Keratinocyte (primary cell): ENCODE measurements around the gene HES7. TPM values are rescaled to one million over a fixed set of nuclear protein-coding genes. Genes with fewer than 3 reads are reported as not detected.

ENCODE experiments used
- DNase-seq: peaks from one replicate; pipeline ENCODE4 v3.0.0-alpha.2; 2011; ENCODE audit warnings: low read depth, missing footprints, low spot score
- FAIRE-seq: peaks from 2 replicates; lab custom pipeline; 2011; peaks lifted over from hg19 to GRCh38; lab: Jason Lieb, UNC
- H2AFZ ChIP-seq: 2 replicates; pipeline ENCODE4 v1.6.0; 2012; ENCODE audit warnings: low read length, control low read depth, inconsistent platforms; ENCODE audit not compliant: control insufficient read depth
- H3K27ac ChIP-seq: 2 replicates; pipeline ENCODE4 v1.5.1; 2011; ENCODE audit warnings: low read length; ENCODE audit not compliant: control insufficient read depth, insufficient read depth
- H3K27me3 ChIP-seq: 3 replicates; pipeline ENCODE4 v1.6.0; 2011; ENCODE audit warnings: low read length; ENCODE audit not compliant: control insufficient read depth, insufficient read depth; ENCODE audit errors: extremely low read depth
- H3K36me3 ChIP-seq, 2 experiments: 2 replicates in 1 of 2; 3 replicates in 1 of 2; pipeline ENCODE4 v1.5.1; 2011; ENCODE audit warnings: low read length in 2 of 2, mild to moderate bottlenecking in 1 of 2; ENCODE audit not compliant: control insufficient read depth in 2 of 2, insufficient read depth in 2 of 2; ENCODE audit errors: extremely low read depth in 1 of 2
- H3K4me1 ChIP-seq: 3 replicates; pipeline ENCODE4 v1.5.1; 2011; ENCODE audit warnings: low read length; ENCODE audit not compliant: control insufficient read depth, insufficient read depth; ENCODE audit errors: extremely low read depth
- H3K4me2 ChIP-seq: 3 replicates; pipeline ENCODE4 v1.6.0; 2011; ENCODE audit warnings: low read depth, low read length; ENCODE audit not compliant: control insufficient read depth, insufficient read depth; ENCODE audit errors: extremely low read depth
- H3K4me3 ChIP-seq, 3 experiments: fragments of 200-600 bp in 1 of 3; sonication (generic) in 1 of 3; 2 replicates in 2 of 3; 3 replicates in 1 of 3; pipeline ENCODE4 v1.5.1; 2011 to 2016; ENCODE audit warnings: low read length in 3 of 3, mild to moderate bottlenecking in 3 of 3, control low read depth in 2 of 3, inconsistent platforms in 1 of 3, low read depth in 1 of 3, mixed read lengths in 1 of 3, mixed run types in 1 of 3, moderate library complexity in 1 of 3; ENCODE audit not compliant: control insufficient read depth in 2 of 3, insufficient read depth in 2 of 3; ENCODE audit errors: extremely low read depth in 1 of 3
- H3K79me2 ChIP-seq: 2 replicates; pipeline ENCODE4 v1.6.0; 2012; ENCODE audit warnings: low read length; ENCODE audit not compliant: control insufficient read depth, insufficient read depth
- H3K9ac ChIP-seq: 3 replicates; pipeline ENCODE4 v1.6.0; 2011; ENCODE audit warnings: low read length; ENCODE audit not compliant: control insufficient read depth, insufficient read depth; ENCODE audit errors: extremely low read depth
- H3K9me1 ChIP-seq: 3 replicates; pipeline ENCODE4 v1.6.0; 2011; ENCODE audit warnings: low read length; ENCODE audit not compliant: control insufficient read depth, insufficient read depth; ENCODE audit errors: extremely low read depth
- H3K9me3 ChIP-seq: 2 replicates; pipeline ENCODE4 v1.5.1; 2012; ENCODE audit warnings: low read depth, low read length; ENCODE audit not compliant: control insufficient read depth
- H4K20me1 ChIP-seq: 3 replicates; pipeline ENCODE4 v1.6.0; 2011; ENCODE audit warnings: low read length; ENCODE audit not compliant: control insufficient read depth, insufficient read depth; ENCODE audit errors: extremely low read depth
- EZH2 ChIP-seq: IDR thresholded peaks from one replicate; pipeline ENCODE4 v1.6.1; 2012; ENCODE audit warnings: inconsistent platforms, mild to moderate bottlenecking, low read length, moderate library complexity
- dilution Hi-C: fragments of 300-500 bp; cut with MboI; formaldehyde crosslinking; loops from one replicate; pipeline ENCODE4 v1.7.0; 2020; ENCODE audit warnings: low sequenced_read_pairs; ENCODE audit not compliant: extremely low pct_ligation_motif_present
- polyA plus RNA-seq, 5 experiments: library from polyadenylated mRNA; depleted of rRNA in 3 of 5; stranded (reverse) in 3 of 5; stranded (forward) in 1 of 5; unstranded in 1 of 5; fragments of >200 nt; gene quantifications; 1 replicate in 1 of 5; 2 replicates in 3 of 5; 3 replicates in 1 of 5; pipeline versions ENCODE4 v1.2.1 to v1.2.3, GENCODE V29; 2011 to 2012; ENCODE audit warnings: missing spikeins in 2 of 5, low read depth in 1 of 5, low replicate concordance in 1 of 5
- TF ChIP-seq, protein P1 (sequence below), 3 experiments: IDR thresholded peaks in 1 of 3; conservative IDR thresholded peaks in 1 of 3; optimal IDR thresholded peaks in 1 of 3; 2 replicates in 2 of 3; 3 replicates in 1 of 3; pipeline versions ENCODE3 to v1.5.1; 2011; ENCODE audit warnings: low read length in 3 of 3, mild to moderate bottlenecking in 3 of 3, moderate library complexity in 2 of 3, control low read depth in 1 of 3, inconsistent platforms in 1 of 3; ENCODE audit not compliant: insufficient read depth in 2 of 3; ENCODE audit errors: extremely low read depth in 1 of 3

Gene HES7
- polyA plus RNA-seq, 1 donor (not counting 4 experiments of a cell fraction or from before 2014, with no cell fraction given) = 0.33 TPM

DNA sequence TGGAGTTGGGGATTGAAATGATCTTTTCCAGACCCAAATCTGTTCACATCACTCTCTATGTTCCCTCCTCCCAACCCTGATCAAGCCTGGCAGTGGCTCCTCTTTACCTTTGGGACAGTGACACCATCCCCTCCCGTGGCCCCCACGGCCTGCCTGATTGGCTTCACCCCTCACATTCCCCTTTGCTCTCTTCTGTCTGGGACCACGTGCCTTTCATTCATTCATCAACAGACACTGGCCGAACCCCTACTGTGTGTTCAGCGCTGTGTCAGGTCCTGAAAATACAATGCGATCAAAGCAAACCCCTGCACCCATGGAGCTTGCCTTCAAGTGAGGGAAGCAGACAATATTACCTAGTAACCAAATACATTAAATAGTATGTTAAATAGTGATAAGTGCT is 34.2 kb downstream of the HES7 start:
- no peak overlapping the region for H3K4me3 ChIP-seq
- no peaks in the 10 kb centered on the region for H3K79me2 ChIP-seq
- H3K27me3 ChIP-seq = peaks cover 18% of the 10 kb centered on the region
- dilution Hi-C loops = no loop called here
- no peak overlapping the region for H3K9ac ChIP-seq
- H3K4me2 ChIP-seq = no peak overlapping the region
- DNase-seq (no peak), FAIRE-seq (no peak)
- no peaks in the 10 kb centered on the region for H3K9me3 ChIP-seq
- no peaks in the 10 kb centered on the region for H4K20me1 ChIP-seq
- no peak overlapping the region for H2AFZ ChIP-seq
- TF ChIP-seq, protein P1, sequence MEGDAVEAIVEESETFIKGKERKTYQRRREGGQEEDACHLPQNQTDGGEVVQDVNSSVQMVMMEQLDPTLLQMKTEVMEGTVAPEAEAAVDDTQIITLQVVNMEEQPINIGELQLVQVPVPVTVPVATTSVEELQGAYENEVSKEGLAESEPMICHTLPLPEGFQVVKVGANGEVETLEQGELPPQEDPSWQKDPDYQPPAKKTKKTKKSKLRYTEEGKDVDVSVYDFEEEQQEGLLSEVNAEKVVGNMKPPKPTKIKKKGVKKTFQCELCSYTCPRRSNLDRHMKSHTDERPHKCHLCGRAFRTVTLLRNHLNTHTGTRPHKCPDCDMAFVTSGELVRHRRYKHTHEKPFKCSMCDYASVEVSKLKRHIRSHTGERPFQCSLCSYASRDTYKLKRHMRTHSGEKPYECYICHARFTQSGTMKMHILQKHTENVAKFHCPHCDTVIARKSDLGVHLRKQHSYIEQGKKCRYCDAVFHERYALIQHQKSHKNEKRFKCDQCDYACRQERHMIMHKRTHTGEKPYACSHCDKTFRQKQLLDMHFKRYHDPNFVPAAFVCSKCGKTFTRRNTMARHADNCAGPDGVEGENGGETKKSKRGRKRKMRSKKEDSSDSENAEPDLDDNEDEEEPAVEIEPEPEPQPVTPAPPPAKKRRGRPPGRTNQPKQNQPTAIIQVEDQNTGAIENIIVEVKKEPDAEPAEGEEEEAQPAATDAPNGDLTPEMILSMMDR (optimal IDR thresholded peaks at IDR 0.05 in 1 of 3, IDR thresholded peaks at IDR 0.05 in 1 of 3, conservative IDR thresholded peaks at IDR 0.05 in 1 of 3; ENCODE audit: extremely low read depth in 1 of 3, insufficient read depth in 2 of 3, low read length in 3 of 3) = no peak
- no peak for TF ChIP-seq EZH2
- H3K36me3 ChIP-seq = no peaks in the 10 kb centered on the region
- H3K27ac ChIP-seq = no peak overlapping the region
- H3K4me1 ChIP-seq = peaks cover 2% of the 10 kb centered on the region
- H3K9me1 ChIP-seq = no peaks in the 10 kb centered on the region

DNA sequence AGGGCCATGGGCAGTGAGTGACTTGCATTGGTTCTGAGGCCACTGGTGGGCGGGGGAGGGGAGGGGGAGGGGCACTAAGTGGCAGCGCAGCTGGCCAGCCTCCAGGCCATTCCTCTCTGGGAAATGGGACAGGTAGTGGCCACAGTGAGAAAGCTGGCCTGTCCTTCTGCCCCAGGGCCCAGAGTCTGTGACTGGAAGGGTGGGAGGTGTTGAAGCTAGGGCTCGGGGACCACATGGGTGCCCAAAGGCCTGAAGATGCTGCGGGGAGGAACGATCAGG is 36.0 kb downstream of the HES7 start:
- Histone ChIP-seq H3K27ac (no peak overlapping the region), H3K79me2 (no peaks in the 10 kb centered on the region), H3K4me2 (no peak overlapping the region), H3K36me3 (no peaks in the 10 kb centered on the region), H3K9ac (no peak overlapping the region), H3K9me1 (no peaks in the 10 kb centered on the region), H3K4me1 (peaks cover 2% of the 10 kb centered on the region), H2AFZ (no peak overlapping the region), H3K4me3 (no peak overlapping the region), H3K27me3 (peaks cover 18% of the 10 kb centered on the region), H3K9me3 (no peaks in the 10 kb centered on the region), H4K20me1 (no peaks in the 10 kb centered on the region)
- dilution Hi-C loops = no loop called here
- DNase-seq (no peak), FAIRE-seq (no peak)
- no peak for TF ChIP-seq EZH2
- TF ChIP-seq, protein P1 (optimal IDR thresholded peaks at IDR 0.05 in 1 of 3, IDR thresholded peaks at IDR 0.05 in 1 of 3, conservative IDR thresholded peaks at IDR 0.05 in 1 of 3; ENCODE audit: extremely low read depth in 1 of 3, insufficient read depth in 2 of 3, low read length in 3 of 3) = no peak
